ENCODE data around the gene MILR1.

- TF ChIP-seq POLR2A (IDR thresholded peaks at IDR 0.05) (peak in 1 of 4 donors; percentile 17), CTCF (IDR thresholded peaks at IDR 0.05) (peak in 1 of 6 experiments; percentile 8)
Observed at GRCh38 chr17:64497565-64498035, 48.7 kb downstream of the MILR1 start.
